ENCODE results near the gene PLA2G5. TPM values are rescaled to one million over a fixed set of nuclear protein-coding genes. Genes with fewer than 3 reads are reported as not detected.

The PLA2G5 gene
- total and polyA plus RNA-seq, 2 of the 13 experiments (the other 11 are each of a cell fraction or from before 2014, with no cell fraction given): not detected

DNA sequence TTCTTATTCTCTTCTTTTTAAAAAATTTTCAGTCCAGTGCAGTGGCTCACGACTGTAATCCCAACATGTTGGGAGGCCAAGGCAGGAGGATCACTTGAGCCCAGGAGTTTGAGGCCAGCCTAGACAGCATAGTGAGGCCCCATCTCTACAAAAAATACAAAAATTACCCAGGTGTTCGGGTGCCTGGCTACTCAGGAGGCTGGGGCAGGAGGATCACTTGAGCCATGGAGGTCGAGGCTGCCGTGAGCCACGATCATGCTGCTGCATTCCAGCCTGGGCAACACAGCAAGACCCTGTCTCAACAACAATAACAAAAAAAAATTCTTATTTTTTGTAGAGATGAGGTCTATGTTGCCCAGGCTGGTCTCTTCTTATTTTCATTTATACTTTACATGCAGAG lies 41.5 kb downstream of the PLA2G5 start (continued):
- TF ChIP-seq, protein P1, sequence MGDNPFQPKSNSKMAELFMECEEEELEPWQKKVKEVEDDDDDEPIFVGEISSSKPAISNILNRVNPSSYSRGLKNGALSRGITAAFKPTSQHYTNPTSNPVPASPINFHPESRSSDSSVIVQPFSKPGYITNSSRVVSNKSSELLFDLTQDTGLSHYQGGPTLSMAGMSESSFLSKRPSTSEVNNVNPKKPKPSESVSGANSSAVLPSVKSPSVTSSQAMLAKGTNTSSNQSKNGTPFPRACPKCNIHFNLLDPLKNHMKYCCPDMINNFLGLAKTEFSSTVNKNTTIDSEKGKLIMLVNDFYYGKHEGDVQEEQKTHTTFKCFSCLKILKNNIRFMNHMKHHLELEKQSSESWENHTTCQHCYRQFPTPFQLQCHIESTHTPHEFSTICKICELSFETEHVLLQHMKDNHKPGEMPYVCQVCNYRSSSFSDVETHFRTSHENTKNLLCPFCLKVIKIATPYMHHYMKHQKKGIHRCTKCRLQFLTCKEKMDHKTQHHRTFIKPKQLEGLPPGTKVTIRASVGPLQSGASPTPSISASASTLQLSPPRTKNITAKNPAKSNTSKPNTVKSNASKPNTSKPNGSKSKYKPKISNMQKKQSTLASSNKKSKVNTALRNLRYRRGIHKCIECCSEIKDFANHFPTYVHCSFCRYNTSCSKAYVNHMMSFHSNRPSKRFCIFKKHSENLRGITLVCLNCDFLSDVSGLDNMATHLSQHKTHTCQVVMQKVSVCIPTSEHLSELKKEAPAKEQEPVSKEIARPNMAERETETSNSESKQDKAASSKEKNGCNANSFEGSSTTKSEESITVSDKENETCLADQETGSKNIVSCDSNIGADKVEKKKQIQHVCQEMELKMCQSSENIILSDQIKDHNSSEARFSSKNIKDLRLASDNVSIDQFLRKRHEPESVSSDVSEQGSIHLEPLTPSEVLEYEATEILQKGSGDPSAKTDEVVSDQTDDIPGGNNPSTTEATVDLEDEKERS (CRISPR knock-in tag; IDR thresholded peaks at IDR 0.05): no peak
- no peak for TF ChIP-seq CENPX (CRISPR knock-in tag; IDR thresholded peaks at IDR 0.05)
- TF ChIP-seq ZNF207 (IDR thresholded peaks at IDR 0.05; ENCODE audit: borderline replicate concordance): no peak
- no peak for TF ChIP-seq FOXK1 (CRISPR knock-in tag; IDR thresholded peaks at IDR 0.05; ENCODE audit: borderline replicate concordance, low read depth)
- no peak for TF ChIP-seq ZNF720 (CRISPR knock-in tag; IDR thresholded peaks at IDR 0.05)
- TF ChIP-seq RFX1 (IDR thresholded peaks at IDR 0.05): no peak
- TF ChIP-seq POGZ (CRISPR knock-in tag; IDR thresholded peaks at IDR 0.05): no peak
- no peak for TF ChIP-seq KDM3A (CRISPR knock-in tag; IDR thresholded peaks at IDR 0.05; ENCODE audit: low read depth)

- H3K79me2 ChIP-seq (ENCODE audit: insufficient read depth, low read length): no peaks in the 10 kb centered on the region
- TF ChIP-seq NPAS2 (CRISPR knock-in tag; IDR thresholded peaks at IDR 0.05; ENCODE audit: borderline replicate concordance) (no peak), FOXP1 (IDR thresholded peaks at IDR 0.05) (no peak), FOXP1 (CRISPR knock-in tag; IDR thresholded peaks at IDR 0.05) (no peak), RFX5 (IDR thresholded peaks at IDR 0.05; ENCODE audit: low read depth, low read length) (no peak), FOSL2 (CRISPR knock-in tag; IDR thresholded peaks at IDR 0.05) (peak; percentile 68), NFRKB (IDR thresholded peaks at IDR 0.05) (no peak), GABPB1 (CRISPR knock-in tag; IDR thresholded peaks at IDR 0.05) (no peak)
- no peak overlapping the region for H3K9ac ChIP-seq (ENCODE audit: insufficient read depth, low read depth, low read length)
- H3K27me3 ChIP-seq (ENCODE audit: control insufficient read depth in 1 of 2, insufficient read depth in 2 of 2, low read length in 2 of 2): peaks cover 0 to 3% of the 10 kb centered on the region in 2 experiments; a peak in 3 of 5 replicates
- DNase-seq (ENCODE audit: low spot score): peak; percentile 20
- 11% methylated on average over 3 of the region's 3 CpGs for WGBS (ENCODE audit: low lambda C conversion rate)
- no peak overlapping the region for H2AFZ ChIP-seq (ENCODE audit: low read length)
- H3K9me3 ChIP-seq (ENCODE audit: low read length): no peaks in the 10 kb centered on the region
- BruUV-seq (replicated peaks): no TSS peak
- no peak overlapping the region for H3K27ac ChIP-seq (ENCODE audit: extremely low read length, insufficient read depth, low read length)
- no peaks in the 10 kb centered on the region for H3K36me3 ChIP-seq (replicated peaks in 1 of 2; ENCODE audit: control insufficient read depth in 1 of 2, insufficient read depth in 2 of 2, low read length in 2 of 2)
- H3K4me2 ChIP-seq (ENCODE audit: low read depth, low read length): no peak overlapping the region
- no peak overlapping the region for H3K4me3 ChIP-seq (replicated peaks in 1 of 3; ENCODE audit: insufficient read depth in 1 of 3, low read depth in 2 of 3, low read length in 3 of 3)
- ChIA-PET POLR2A (no interaction called here), CTCF (ENCODE audit: low intra/inter-chr PET ratio, low total read pairs) (no interaction called here)
- H4K20me1 ChIP-seq (ENCODE audit: insufficient read depth, low read length): no peaks in the 10 kb centered on the region
- FAIRE-seq: no peak
- intact Hi-C loops (cut with micrococcal nuclease; ENCODE audit: unreplicated experiment): no loop called here
- no peak for ATAC-seq
- H3K4me1 ChIP-seq (ENCODE audit: insufficient read depth, low read length): peaks cover 4% of the 10 kb centered on the region; the same call in 1 of the 2 replicates
- in situ Hi-C loops (cut with HindIII; ENCODE audit: extremely low pct_ligation_motif_present, low pct_unique_long_range_greater_than_20kb): no loop called here
Measured at GRCh38 chr1:20112279-20113000, 42.4 kb downstream of the PLA2G5 start.
